BE2C (cell line): ENCODE results near the gene NQO1.
A peak's percentile ranks its signal among the peaks of the same experiment; 100 is the strongest.
"Not testable (repeated sequence)": the region's sequence is repeated elsewhere in the genome, so short reads cannot be mapped to it uniquely, and the experiment has no call there.

Source experiments
- DNase-seq: peaks from one replicate; pipeline ENCODE4 v3.0.0-alpha.2; 2020
- H3K27me3 ChIP-seq: fragments of 250-450 bp; sonication (Bioruptor Pico); 2 replicates; pipeline ENCODE4 v1.5.1; 2020; ENCODE audit warnings: mild to moderate bottlenecking
- H3K36me3 ChIP-seq: fragments of 250-450 bp; sonication (Bioruptor Pico); 2 replicates; pipeline ENCODE4 v1.5.1; 2020; ENCODE audit warnings: mild to moderate bottlenecking
- H3K4me1 ChIP-seq: fragments of 250-450 bp; sonication (Bioruptor Pico); 2 replicates; pipeline ENCODE4 v1.5.1; 2020
- H3K4me3 ChIP-seq: 2 replicates; pipeline ENCODE4 v1.5.1; 2011; ENCODE audit warnings: low read depth, low read length
- H3K9me3 ChIP-seq: fragments of 250-450 bp; sonication (Bioruptor Pico); 2 replicates; pipeline ENCODE4 v1.5.1; 2020
- TF ChIP-seq, protein P1 (sequence below): IDR thresholded peaks from 2 replicates; pipeline ENCODE4 v1.5.1; 2012; ENCODE audit warnings: mild to moderate bottlenecking, low read depth, low read length

The NQO1 gene

GRCh38 chr16:69744363-69745231 is 18.2 kb upstream of the NQO1 start:
- Histone ChIP-seq H3K9me3 (no peaks in the 10 kb centered on the region), H3K27me3 (no peaks in the 10 kb centered on the region), H3K4me3 (no peak overlapping the region), H3K4me1 (peaks cover 3% of the 10 kb centered on the region), H3K36me3 (peaks cover 96% of the 10 kb centered on the region)
- no peak for DNase-seq
- TF ChIP-seq, protein P1, sequence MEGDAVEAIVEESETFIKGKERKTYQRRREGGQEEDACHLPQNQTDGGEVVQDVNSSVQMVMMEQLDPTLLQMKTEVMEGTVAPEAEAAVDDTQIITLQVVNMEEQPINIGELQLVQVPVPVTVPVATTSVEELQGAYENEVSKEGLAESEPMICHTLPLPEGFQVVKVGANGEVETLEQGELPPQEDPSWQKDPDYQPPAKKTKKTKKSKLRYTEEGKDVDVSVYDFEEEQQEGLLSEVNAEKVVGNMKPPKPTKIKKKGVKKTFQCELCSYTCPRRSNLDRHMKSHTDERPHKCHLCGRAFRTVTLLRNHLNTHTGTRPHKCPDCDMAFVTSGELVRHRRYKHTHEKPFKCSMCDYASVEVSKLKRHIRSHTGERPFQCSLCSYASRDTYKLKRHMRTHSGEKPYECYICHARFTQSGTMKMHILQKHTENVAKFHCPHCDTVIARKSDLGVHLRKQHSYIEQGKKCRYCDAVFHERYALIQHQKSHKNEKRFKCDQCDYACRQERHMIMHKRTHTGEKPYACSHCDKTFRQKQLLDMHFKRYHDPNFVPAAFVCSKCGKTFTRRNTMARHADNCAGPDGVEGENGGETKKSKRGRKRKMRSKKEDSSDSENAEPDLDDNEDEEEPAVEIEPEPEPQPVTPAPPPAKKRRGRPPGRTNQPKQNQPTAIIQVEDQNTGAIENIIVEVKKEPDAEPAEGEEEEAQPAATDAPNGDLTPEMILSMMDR = no peak

DNA sequence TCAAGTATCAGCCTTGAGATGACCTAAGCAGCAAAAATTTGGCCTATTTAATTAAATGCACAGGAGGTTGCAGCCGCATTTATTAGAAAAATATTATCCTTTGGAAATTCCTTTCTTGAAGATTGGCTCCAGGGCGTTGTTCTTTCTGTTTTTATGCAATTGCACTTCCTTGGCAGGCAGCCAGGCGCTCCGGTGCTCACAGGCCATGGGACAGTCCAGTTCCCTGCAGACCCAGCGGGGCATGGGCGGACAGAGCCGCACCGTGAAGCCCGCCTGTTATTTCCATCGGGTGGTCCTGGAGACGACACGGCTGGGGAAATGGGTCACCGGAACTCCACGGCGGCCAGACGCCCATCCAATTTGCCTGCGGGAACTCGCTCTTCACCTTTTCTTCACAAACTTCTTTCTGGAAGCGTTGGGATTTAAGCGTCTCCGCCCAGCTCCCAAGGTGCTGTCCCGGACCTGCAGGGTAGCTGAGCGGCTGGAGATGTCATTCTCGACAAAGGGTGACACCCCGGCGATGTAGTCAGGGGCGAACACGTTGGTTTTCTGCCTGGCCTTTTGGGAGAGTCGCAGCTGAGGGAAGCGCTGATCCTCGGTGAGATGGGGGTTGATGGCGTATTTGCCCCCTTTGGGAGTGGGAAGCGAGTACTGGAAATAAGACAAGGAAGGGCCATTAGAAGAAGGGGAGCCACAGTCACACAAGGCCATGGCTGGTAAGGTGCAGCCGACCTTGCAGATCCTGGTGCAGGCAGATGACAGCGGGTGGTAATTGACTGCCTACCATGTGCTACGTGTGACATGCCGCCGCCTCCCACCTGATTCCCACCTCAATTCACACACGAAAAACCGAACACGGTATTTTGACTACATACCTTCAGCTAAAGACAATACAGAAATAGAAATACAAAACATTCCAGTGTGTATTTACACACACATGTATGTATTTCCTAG is 15.9 kb upstream of the NQO1 start:
- peaks cover 3% of the 10 kb centered on the region for H3K4me1 ChIP-seq
- H3K4me3 ChIP-seq = no peak overlapping the region
- no peaks in the 10 kb centered on the region for H3K27me3 ChIP-seq
- H3K36me3 ChIP-seq = peaks cover 72% of the 10 kb centered on the region
- TF ChIP-seq, protein P1 = no peak
- no peaks in the 10 kb centered on the region for H3K9me3 ChIP-seq
- peak; percentile 74 for DNase-seq

DNA sequence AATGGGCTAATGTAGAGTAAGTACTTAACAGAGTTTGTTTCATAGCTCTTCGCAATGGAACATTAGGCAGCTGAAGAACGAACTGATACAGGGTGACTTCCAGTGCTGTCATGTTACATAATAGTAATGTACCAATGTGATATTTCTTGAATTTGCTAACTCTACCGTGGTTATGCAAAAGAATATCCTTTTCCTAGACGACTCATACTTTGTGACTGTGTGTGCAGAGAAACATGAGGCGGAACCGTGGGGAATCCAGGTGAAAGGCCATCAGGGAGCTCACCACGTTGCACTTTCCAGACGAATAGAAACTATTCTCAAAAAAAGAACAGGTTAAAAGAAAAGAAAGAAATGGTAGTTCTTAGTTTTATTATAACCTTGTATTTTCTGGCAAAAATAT is 15.2 kb upstream of the NQO1 start:
- no peaks in the 10 kb centered on the region for H3K9me3 ChIP-seq
- peaks cover 3% of the 10 kb centered on the region for H3K4me1 ChIP-seq
- peaks cover 68% of the 10 kb centered on the region for H3K36me3 ChIP-seq
- TF ChIP-seq, protein P1 = no peak
- DNase-seq = no peak
- no peaks in the 10 kb centered on the region for H3K27me3 ChIP-seq
- H3K4me3 ChIP-seq = no peak overlapping the region

- Histone ChIP-seq H3K4me3 (no peak overlapping the region), H3K36me3 (no peaks in the 10 kb centered on the region), H3K27me3 (no peaks in the 10 kb centered on the region), H3K9me3 (no peaks in the 10 kb centered on the region), H3K4me1 (peaks cover 8% of the 10 kb centered on the region)
- no peak for DNase-seq
- TF ChIP-seq, protein P1 = no peak
Observed at GRCh38 chr16:69732101-69732500, 5.7 kb upstream of the NQO1 start.

- not testable (repeated sequence) for H3K36me3 ChIP-seq, H3K4me3 ChIP-seq, DNase-seq, H3K27me3 ChIP-seq, H3K9me3 ChIP-seq
- peaks cover 12% of the 10 kb centered on the region for H3K4me1 ChIP-seq
Observed at GRCh38 chr16:69731280-69731679, 4.9 kb upstream of the NQO1 start.

DNA sequence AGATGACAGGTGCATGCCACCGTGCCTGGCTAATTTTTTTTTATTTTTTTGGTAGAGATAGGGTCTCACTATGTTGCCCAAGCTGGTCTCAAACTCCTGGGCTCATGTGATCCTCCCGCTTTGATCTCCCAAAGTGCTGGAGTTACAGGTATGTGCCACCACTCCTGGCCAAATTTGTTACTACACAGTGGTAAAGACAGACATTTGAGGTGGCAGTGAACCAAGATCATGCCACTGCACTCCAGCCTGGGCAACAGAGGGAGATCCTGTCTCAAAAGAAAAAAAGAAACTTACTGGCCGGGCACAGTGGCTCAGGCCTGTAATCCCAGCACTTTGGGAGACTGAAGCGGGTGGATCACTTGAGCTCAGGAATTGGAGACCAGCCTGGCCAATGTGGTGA is 2.7 kb upstream of the NQO1 start:
- H3K27me3 ChIP-seq, H3K36me3 ChIP-seq, H3K4me3 ChIP-seq, H3K9me3 ChIP-seq, DNase-seq: not testable (repeated sequence)
- H3K4me1 ChIP-seq = peaks cover 12% of the 10 kb centered on the region

DNA sequence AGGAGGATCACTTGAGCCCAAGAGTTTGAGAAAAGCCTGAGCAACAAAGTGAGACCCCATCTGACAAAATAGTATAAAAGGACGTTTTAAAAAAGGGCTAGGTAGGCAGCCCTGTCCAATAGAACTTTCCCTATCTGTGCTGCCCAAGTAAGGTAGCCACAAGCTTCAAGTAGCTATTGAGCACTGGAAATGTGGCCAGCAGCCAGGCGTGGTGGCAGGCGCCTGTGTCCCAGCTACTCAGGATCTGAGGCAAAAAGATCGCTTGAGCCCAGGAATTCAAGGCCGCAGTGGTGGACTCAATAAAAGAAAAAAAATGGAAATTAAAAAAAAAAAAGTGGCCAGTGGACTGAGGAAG is 1.5 kb upstream of the NQO1 start:
- Histone ChIP-seq H3K4me3 (no peak overlapping the region), H3K36me3 (no peaks in the 10 kb centered on the region), H3K9me3 (no peaks in the 10 kb centered on the region), H3K4me1 (peaks cover 12% of the 10 kb centered on the region), H3K27me3 (no peaks in the 10 kb centered on the region)
- TF ChIP-seq, protein P1 = no peak
- no peak for DNase-seq
